Small intestine (tissue), 7 donors: ENCODE data around the gene UNG. TPM values are rescaled to one million over a fixed set of nuclear protein-coding genes. Genes with fewer than 3 reads are reported as not detected.

Experiments used
- DNase-seq, 2 donors: peaks; one replicate each; pipeline versions ENCODE4 v3.0.0 to v3.0.0-alpha.2; 2013
- FAIRE-seq: peaks from 2 replicates; lab custom pipeline; 2012; peaks lifted over from hg19 to GRCh38; lab: Jason Lieb, UNC
- H3K27ac ChIP-seq, 3 donors: one replicate each; pipeline ENCODE4 v1.5.1; 2013; ENCODE audit warnings: low read length in 2 of 3, mild to moderate bottlenecking in 2 of 3, control low read depth in 1 of 3, inconsistent platforms in 1 of 3, low read depth in 1 of 3, moderate library complexity in 1 of 3
- H3K27me3 ChIP-seq, 3 donors: one replicate each; pipeline ENCODE4 v1.6.1; 2013; ENCODE audit warnings: low read length in 3 of 3, inconsistent platforms in 1 of 3; ENCODE audit not compliant: control insufficient read depth in 3 of 3, insufficient read depth in 3 of 3
- H3K36me3 ChIP-seq, 3 donors: one replicate each; pipeline ENCODE4 v1.6.1; 2013; ENCODE audit warnings: low read length in 3 of 3, inconsistent platforms in 1 of 3, low read depth in 1 of 3, mild to moderate bottlenecking in 1 of 3, moderate library complexity in 1 of 3; ENCODE audit not compliant: control insufficient read depth in 3 of 3, insufficient read depth in 2 of 3
- H3K4me1 ChIP-seq, 3 donors: one replicate each; pipeline ENCODE4 v1.6.1; 2013; ENCODE audit warnings: low read length in 2 of 3, inconsistent platforms in 1 of 3, low read depth in 1 of 3, mild to moderate bottlenecking in 1 of 3, moderate library complexity in 1 of 3; ENCODE audit not compliant: control insufficient read depth in 3 of 3, insufficient read depth in 2 of 3
- H3K4me3 ChIP-seq, 3 donors: one replicate each; pipeline ENCODE4 v1.5.1; 2013; ENCODE audit warnings: low read length in 3 of 3, control low read depth in 1 of 3, inconsistent platforms in 1 of 3, low read depth in 1 of 3, mild to moderate bottlenecking in 1 of 3, moderate library complexity in 1 of 3
- H3K9me3 ChIP-seq, 2 donors: one replicate each; pipeline ENCODE4 v1.6.1; 2013; ENCODE audit warnings: low read depth in 1 of 2, low read length in 1 of 2; ENCODE audit not compliant: control insufficient read depth in 2 of 2, insufficient read depth in 1 of 2
- whole genome bisulfite sequencing, 3 donors: extraction: QIAGEN DNeasy Blood & Tissue Kit; methylation state at CpG; one replicate each; pipeline ENCODE4 v1.1.7; 2013; 5-methylcytosine and 5-hydroxymethylcytosine counted together
- polyA plus RNA-seq, 4 donors: library from polyadenylated mRNA; stranded (reverse) in 3 of 4; unstranded in 1 of 4; fragments of 200-250 nt in 3 of 4; fragments of 120-200 nt in 1 of 4; gene quantifications; one replicate each; pipeline versions ENCODE4 v1.2.1 to v1.2.3, GENCODE V29; 2013
- donor health status: healthy with polysubstance abuse.
- donor health status: control.
- donor health status: control.
- donor health status: Bipolar disorder and iron deficiency.
- donor health status: healthy.

Gene UNG
- polyA plus RNA-seq, 4 donors = 11.9 to 44.4 (median 26.7) TPM

DNA sequence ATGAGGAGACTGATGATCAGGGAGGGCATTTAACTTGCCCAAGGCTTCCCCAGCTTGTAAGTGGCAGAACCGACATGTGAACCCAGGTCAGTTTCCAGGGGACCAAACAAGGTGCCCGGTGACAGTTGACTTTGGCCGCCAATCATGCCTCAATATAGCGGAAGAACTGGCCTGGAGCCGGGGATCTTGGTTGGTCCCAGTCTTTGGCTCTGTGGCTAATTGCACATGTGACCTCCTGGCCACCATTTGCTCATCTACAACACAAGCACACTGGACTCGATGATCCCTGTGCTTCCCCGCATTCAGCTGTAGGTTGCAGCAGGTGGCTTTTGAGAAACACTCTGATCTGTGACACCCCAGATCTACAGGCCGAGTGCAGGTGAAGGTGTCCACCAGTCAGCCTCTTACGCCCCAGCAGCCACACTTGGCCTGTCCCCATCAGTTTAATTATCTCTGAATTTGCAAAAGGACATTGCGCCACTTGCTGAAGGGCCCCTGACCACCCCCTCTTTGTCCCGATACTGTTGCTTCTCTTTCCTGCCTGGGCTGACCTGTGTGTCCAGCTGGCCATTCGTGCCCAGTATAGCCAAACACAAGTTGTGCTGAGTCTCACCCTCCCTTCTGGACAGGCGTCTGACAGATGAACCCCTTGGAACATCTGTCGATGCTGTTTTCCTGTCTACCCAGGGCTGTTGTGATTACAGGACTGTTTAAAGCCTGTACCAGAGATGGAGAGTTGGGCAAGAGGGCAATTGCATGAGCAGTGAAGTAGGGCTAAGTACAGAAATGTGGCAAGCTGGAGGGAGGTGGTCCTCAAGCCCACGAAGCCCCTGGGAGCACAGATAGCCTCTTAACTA is 33.1 kb downstream of the UNG start:
- Histone ChIP-seq H3K27me3 (no peaks in the 10 kb centered on the region), H3K36me3 (peaks cover 0 to 5% (median 4%) of the 10 kb centered on the region in 3 donors), H3K9me3 (no peaks in the 10 kb centered on the region), H3K27ac (no peak overlapping the region), H3K4me1 (no peaks in the 10 kb centered on the region), H3K4me3 (no peak overlapping the region)
- DNase-seq = no peak
- FAIRE-seq = no peak
- 82 to 93% (median 86%) methylated on average over 15 of the region's 15 CpGs for WGBS, 3 donors

DNA sequence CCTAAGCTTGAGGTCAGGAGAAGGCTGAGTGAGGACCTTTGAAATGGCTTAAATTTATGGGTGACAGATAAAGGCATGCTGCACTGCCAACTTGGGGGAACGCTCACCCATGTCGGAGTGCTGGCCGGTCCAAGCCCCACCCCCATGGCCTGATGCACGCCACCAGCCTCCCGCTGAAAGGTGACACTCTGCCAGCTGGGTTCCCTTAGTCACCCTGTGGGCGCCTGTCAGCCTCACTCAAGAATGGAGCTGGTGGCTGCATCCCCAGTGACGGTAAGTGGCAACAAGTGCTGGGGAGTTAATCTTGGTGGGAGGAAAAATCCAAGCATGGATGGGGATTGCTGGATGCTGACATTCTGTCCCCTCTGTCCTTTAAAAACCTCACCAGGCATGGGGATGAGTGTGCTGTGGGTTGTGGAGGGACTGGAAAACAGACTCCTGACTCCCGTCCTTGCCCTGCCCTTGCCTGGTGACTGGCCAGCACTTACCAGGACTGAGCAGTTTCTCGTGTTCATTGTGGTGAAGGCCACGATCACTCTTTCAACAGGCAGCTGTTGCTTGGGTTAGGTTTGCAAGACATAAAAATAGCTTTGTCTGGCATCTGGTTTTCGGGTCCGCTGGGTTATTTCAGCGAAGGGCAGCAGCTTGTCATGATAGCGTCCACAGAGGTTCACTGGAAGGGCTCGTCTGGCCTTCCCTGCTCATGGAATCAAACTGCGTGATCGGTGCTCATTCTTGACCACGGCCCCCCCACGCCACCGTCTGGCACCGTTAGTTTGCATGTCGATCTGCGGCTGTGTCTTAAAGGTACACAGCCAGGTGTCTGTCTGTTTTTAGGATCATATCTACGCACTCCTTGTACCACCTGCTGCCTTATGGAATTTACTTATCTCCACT is 34.0 kb downstream of the UNG start:
- Histone ChIP-seq H3K9me3 (no peaks in the 10 kb centered on the region), H3K36me3 (peaks cover 0 to 2% (median 0%) of the 10 kb centered on the region in 3 donors), H3K27me3 (no peaks in the 10 kb centered on the region), H3K27ac (peak overlapping the region in 1 of 3 donors; percentile 4), H3K4me3 (no peak overlapping the region), H3K4me1 (no peaks in the 10 kb centered on the region)
- 69 to 83% (median 76%) methylated on average over 23 to 24 of the region's 24 CpGs for WGBS, 3 donors
- FAIRE-seq (no peak), DNase-seq (no peak)

DNA sequence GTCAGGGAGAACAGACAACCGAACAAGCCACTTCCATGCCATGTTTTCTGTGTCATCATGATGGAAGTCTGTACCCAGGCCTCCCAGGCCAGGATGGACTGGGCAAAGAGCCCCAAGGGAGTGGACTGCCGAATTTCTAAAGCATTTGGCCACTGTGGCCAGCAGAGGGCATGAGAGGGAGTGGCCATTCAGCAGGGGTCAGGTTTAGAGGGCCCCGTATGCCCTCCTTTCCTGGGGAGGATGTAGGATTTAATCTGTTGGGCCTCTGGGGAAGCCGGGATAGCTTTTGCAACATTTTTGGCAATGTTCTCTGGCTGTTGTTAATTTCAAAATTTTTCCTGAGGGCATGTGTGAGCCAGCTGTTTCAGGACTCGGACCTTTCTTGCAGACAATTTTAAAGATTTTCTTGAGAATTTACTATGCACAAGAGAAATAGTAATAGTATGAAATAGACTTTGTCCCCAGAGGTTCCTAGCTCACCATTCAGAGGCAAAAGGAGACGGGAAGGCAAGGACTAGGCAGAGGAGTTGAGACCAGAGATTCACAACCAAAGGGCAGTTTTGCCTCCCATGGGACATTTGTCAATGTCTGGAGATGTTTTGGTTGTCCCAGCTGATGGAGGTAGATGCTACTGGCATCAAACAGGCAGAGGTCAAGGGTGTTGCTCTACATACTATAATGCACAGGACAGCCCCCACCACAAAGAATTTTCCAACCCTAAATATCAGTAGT is 37.0 kb downstream of the UNG start:
- FAIRE-seq = no peak
- Histone ChIP-seq H3K4me3 (no peak overlapping the region), H3K27me3 (no peaks in the 10 kb centered on the region), H3K9me3 (no peaks in the 10 kb centered on the region), H3K4me1 (no peaks in the 10 kb centered on the region), H3K27ac (no peak overlapping the region), H3K36me3 (peaks cover 0 to 3% (median 0%) of the 10 kb centered on the region in 3 donors)
- no peak for DNase-seq
- WGBS, 3 donors = 55 to 68% (median 62%) methylated on average over 6 of the region's 6 CpGs

GRCh38 chr12:109137055-109137454 is 39.7 kb downstream of the UNG start:
- no peaks in the 10 kb centered on the region for H3K27me3 ChIP-seq
- H3K4me3 ChIP-seq = no peak overlapping the region
- H3K4me1 ChIP-seq = no peaks in the 10 kb centered on the region
- no peak for FAIRE-seq
- 76 to 90% (median 90%) methylated on average over 2 of the region's 2 CpGs for WGBS, 3 donors
- no peak for DNase-seq
- H3K9me3 ChIP-seq = no peaks in the 10 kb centered on the region
- peaks cover 0 to 6% (median 6%) of the 10 kb centered on the region in 3 donors for H3K36me3 ChIP-seq
- no peak overlapping the region for H3K27ac ChIP-seq

- Histone ChIP-seq H3K27me3 (no peaks in the 10 kb centered on the region), H3K4me1 (peaks cover 0 to 2% (median 1%) of the 10 kb centered on the region in 3 donors), H3K36me3 (peaks cover 0 to 6% (median 6%) of the 10 kb centered on the region in 3 donors), H3K9me3 (no peaks in the 10 kb centered on the region), H3K27ac (no peak overlapping the region), H3K4me3 (no peak overlapping the region)
- WGBS, 3 donors = 92 to 97% (median 93%) methylated on average over 8 to 9 of the region's 9 CpGs
- FAIRE-seq (no peak), DNase-seq (no peak)
Observed at GRCh38 chr12:109139360-109139759, 42.0 kb downstream of the UNG start.

GRCh38 chr12:109139791-109140190 is 42.4 kb downstream of the UNG start:
- H3K36me3 ChIP-seq = peaks cover 0 to 6% (median 6%) of the 10 kb centered on the region in 3 donors
- WGBS, 3 donors = 80 to 86% (median 80%) methylated on average over 7 of the region's 7 CpGs
- peaks cover 0 to 3% (median 2%) of the 10 kb centered on the region in 3 donors for H3K4me1 ChIP-seq
- H3K9me3 ChIP-seq = no peaks in the 10 kb centered on the region
- no peaks in the 10 kb centered on the region for H3K27me3 ChIP-seq
- H3K27ac ChIP-seq = no peak overlapping the region
- no peak for DNase-seq
- no peak overlapping the region for H3K4me3 ChIP-seq
- FAIRE-seq = no peak

DNA sequence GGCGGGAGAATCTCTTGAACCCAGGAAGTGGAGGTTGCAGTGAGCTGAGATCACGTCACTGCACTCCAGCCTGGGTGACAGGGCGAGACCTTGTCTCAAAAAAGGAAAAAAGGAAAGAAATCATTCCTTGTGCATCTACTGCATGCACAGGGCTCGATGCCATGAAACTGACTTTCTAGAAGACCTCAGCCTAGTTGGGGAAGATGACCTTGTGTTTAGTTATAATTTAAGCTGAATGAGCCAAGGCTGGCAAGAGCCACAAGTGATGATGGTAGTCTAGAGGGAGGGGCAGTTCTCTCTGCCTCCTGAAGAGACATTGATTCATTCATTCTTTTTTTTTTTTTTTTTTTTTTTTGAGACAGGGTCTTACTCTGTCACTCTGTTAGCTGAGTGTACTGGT is 43.2 kb downstream of the UNG start:
- H3K27me3 ChIP-seq = no peaks in the 10 kb centered on the region
- H3K9me3 ChIP-seq = no peaks in the 10 kb centered on the region
- H3K4me3 ChIP-seq = no peak overlapping the region
- peaks cover 0 to 3% (median 2%) of the 10 kb centered on the region in 3 donors for H3K4me1 ChIP-seq
- FAIRE-seq = no peak
- DNase-seq = no peak
- 82 to 88% (median 84%) methylated on average over 4 of the region's 4 CpGs for WGBS, 3 donors
- no peak overlapping the region for H3K27ac ChIP-seq
- peaks cover 0 to 6% (median 6%) of the 10 kb centered on the region in 3 donors for H3K36me3 ChIP-seq

DNA sequence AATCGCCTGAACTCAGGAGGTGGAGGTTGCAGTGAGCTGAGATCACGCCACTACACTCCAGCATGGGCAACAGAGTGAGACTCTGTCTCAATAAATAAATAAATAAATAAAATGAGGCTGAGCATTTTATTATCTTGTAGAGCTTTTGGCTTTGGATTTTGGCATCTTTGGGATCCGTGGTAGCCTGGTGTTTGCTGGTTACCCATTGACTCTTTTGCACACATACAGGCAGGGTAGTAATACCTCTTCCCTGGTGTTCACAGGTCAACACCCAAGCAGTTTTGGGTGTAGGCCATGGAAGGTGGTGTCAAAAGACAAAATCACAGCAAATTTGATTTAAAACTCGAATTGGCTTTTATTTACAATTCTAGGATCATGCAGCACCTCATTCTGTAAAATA is 46.8 kb downstream of the UNG start:
- Histone ChIP-seq H3K9me3 (no peaks in the 10 kb centered on the region), H3K4me1 (peaks cover 0 to 3% (median 2%) of the 10 kb centered on the region in 3 donors), H3K36me3 (peaks cover 0 to 6% (median 6%) of the 10 kb centered on the region in 3 donors), H3K4me3 (no peak overlapping the region), H3K27ac (no peak overlapping the region), H3K27me3 (no peaks in the 10 kb centered on the region)
- 53 to 68% (median 53%) methylated on average over 4 of the region's 4 CpGs for WGBS, 3 donors
- FAIRE-seq (no peak), DNase-seq (no peak)
